ENCODE measurements around the gene CDH7. TPM values are rescaled to one million over a fixed set of nuclear protein-coding genes. Genes with fewer than 3 reads are reported as not detected.

The CDH7 gene
- total RNA-seq, 1 donor, result 1.3 TPM

GRCh38 chr18:65762556-65762955 is 11.7 kb downstream of the CDH7 start:
- DNase-seq (ENCODE audit: low read depth in 2 of 3, low spot score in 2 of 3), result no peak

- no peak for DNase-seq (ENCODE audit: low read depth in 2 of 3, low spot score in 2 of 3)
Measured at GRCh38 chr18:65767406-65767805, 16.6 kb downstream of the CDH7 start.

- no peak for DNase-seq (ENCODE audit: low read depth in 2 of 3, low spot score in 2 of 3)
Measured at GRCh38 chr18:65768120-65768778, 17.4 kb downstream of the CDH7 start.

GRCh38 chr18:65769652-65770051 is 18.8 kb downstream of the CDH7 start:
- DNase-seq (ENCODE audit: low read depth in 2 of 3, low spot score in 2 of 3), result no peak

GRCh38 chr18:65786474-65786873 is 35.7 kb downstream of the CDH7 start:
- no peak for DNase-seq (ENCODE audit: low read depth in 2 of 3, low spot score in 2 of 3)

- DNase-seq (ENCODE audit: low read depth in 2 of 3, low spot score in 2 of 3), result no peak
Measured at GRCh38 chr18:65788373-65788772, 37.6 kb downstream of the CDH7 start.

GRCh38 chr18:65790604-65791003 is 39.8 kb downstream of the CDH7 start:
- DNase-seq (ENCODE audit: low read depth in 2 of 3, low spot score in 2 of 3), result no peak

GRCh38 chr18:65791719-65792118 is 40.9 kb downstream of the CDH7 start:
- no peak for DNase-seq (ENCODE audit: low read depth in 2 of 3, low spot score in 2 of 3)

GRCh38 chr18:65792456-65793074 is 41.8 kb downstream of the CDH7 start:
- DNase-seq (ENCODE audit: low read depth in 2 of 3, low spot score in 2 of 3), result no peak

GRCh38 chr18:65808759-65809158 is 57.9 kb downstream of the CDH7 start:
- DNase-seq (ENCODE audit: low read depth in 2 of 3, low spot score in 2 of 3), result no peak

GRCh38 chr18:65811307-65811706 is 60.5 kb downstream of the CDH7 start:
- no peak for DNase-seq (ENCODE audit: low read depth in 2 of 3, low spot score in 2 of 3)

GRCh38 chr18:65815506-65815905 is 64.7 kb downstream of the CDH7 start:
- peak in 2 of 3 donors; percentile 3 to 56 for DNase-seq (ENCODE audit: low read depth in 2 of 3, low spot score in 2 of 3)

GRCh38 chr18:65817178-65817577 is 66.4 kb downstream of the CDH7 start:
- DNase-seq (ENCODE audit: low read depth in 2 of 3, low spot score in 2 of 3), result no peak

- DNase-seq (ENCODE audit: low read depth in 2 of 3, low spot score in 2 of 3), result no peak
Measured at GRCh38 chr18:65821911-65822310, 71.1 kb downstream of the CDH7 start.

GRCh38 chr18:65822826-65823225 is 72.0 kb downstream of the CDH7 start:
- peak in 2 of 3 donors; percentile 4 to 52 for DNase-seq (ENCODE audit: low read depth in 2 of 3, low spot score in 2 of 3)

- DNase-seq (ENCODE audit: low read depth in 2 of 3, low spot score in 2 of 3), result no peak
Measured at GRCh38 chr18:65827444-65827843, 76.6 kb downstream of the CDH7 start.

GRCh38 chr18:65835881-65836280 is 85.1 kb downstream of the CDH7 start:
- no peak for DNase-seq (ENCODE audit: low read depth in 2 of 3, low spot score in 2 of 3)

- DNase-seq (ENCODE audit: low read depth in 2 of 3, low spot score in 2 of 3), result no peak
Measured at GRCh38 chr18:65846107-65846506, 95.3 kb downstream of the CDH7 start.

GRCh38 chr18:65852273-65852672 is 101.5 kb downstream of the CDH7 start:
- DNase-seq (ENCODE audit: low read depth in 2 of 3, low spot score in 2 of 3), result no peak

- no peak for DNase-seq (ENCODE audit: low read depth in 2 of 3, low spot score in 2 of 3)
Measured at GRCh38 chr18:65859075-65859474, 108.3 kb downstream of the CDH7 start.

- no peak for DNase-seq (ENCODE audit: low read depth in 2 of 3, low spot score in 2 of 3)
Measured at GRCh38 chr18:65869527-65869926, 118.7 kb downstream of the CDH7 start.

GRCh38 chr18:65876310-65876709 is 125.5 kb downstream of the CDH7 start:
- no peak for DNase-seq (ENCODE audit: low read depth in 2 of 3, low spot score in 2 of 3)

- DNase-seq (ENCODE audit: low read depth in 2 of 3, low spot score in 2 of 3), result no peak
Measured at GRCh38 chr18:65897292-65897691, 146.5 kb downstream of the CDH7 start.
